Dedifferentiated amniotic fluid mesenchymal stem cell (primary cell): ENCODE measurements around the gene COL19A1.
"Not testable (repeated sequence)": the region's sequence is repeated elsewhere in the genome, so short reads cannot be mapped to it uniquely, and the experiment has no call there.

ENCODE experiments used
- DNase-seq: peaks from one replicate; pipeline ENCODE4 v3.0.0-alpha.2; 2016; ENCODE audit errors: extremely low spot score

The COL19A1 gene

GRCh38 chr6:69866351-69866769, at the start of gene COL19A1:
COL19A1 (plus strand) TSS chr6:69866556; CDS start chr6:69879568, 13,012 bp downstream.
- DNase-seq: no peak

- DNase-seq: no peak
Measured at GRCh38 chr6:69816569-69816968, 49.8 kb upstream of the COL19A1 start.

DNA sequence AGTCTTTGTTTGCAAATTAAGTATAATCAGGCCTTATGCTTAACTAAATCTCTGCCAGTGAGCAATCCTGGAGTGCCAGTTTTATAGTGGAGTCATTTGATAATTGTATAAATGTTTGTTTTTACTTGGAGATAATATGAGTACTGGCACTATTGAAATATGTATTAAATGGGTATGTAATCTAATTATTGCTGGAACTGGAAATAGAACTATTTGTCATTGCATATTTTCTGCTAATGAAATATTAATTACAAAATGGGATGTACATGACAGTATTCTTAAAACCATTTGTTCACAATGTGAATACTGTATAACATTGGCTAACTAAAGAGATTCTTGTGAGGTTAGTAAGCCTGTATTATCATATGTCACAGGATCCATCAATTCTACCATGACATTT, 49.0 kb upstream of the COL19A1 start:
- DNase-seq: no peak

GRCh38 chr6:69818223-69818930, 48.0 kb upstream of the COL19A1 start:
- no peak for DNase-seq

GRCh38 chr6:69819138-69819537, 47.2 kb upstream of the COL19A1 start:
- no peak for DNase-seq

- no peak for DNase-seq
Measured at GRCh38 chr6:69820018-69820417, 46.3 kb upstream of the COL19A1 start.

DNA sequence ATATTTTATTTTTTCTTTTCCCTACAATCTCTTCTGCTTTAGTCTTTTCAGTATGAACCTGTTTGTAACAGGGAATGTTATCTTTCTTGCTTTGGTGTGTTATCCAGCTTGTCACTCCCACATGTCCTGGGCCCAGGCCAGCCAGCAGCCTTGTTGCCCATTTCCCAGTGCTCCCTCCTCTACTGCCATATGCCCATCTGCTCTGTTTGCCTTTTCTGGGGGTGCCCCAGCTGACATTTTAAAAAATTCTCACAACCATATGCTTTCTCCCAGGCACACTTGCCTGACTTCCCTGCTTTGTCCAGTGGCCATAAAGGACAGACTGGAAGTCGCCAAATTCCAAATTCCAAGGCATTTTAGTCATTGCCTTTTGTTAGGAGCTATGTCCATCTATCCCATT, 45.9 kb upstream of the COL19A1 start:
- DNase-seq: no peak

DNA sequence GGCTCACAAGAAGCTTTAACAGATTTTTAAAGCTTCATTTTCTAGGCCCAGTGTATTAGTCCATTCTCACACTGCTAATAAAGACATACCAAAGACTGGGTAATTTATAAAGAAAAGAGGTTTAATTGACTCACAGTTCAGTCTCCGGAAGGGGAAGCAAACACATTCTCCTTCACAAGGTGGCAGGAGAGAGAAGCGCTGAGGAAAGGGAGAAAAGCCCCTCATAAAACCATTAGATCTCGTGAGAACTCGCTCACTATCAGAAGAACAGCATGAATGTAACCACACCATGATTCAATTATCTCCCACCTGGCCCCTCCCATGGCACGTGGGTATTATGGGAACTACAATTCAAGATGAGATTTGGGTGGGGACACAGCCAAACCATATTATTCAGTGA, 42.0 kb upstream of the COL19A1 start:
- DNase-seq: not testable (repeated sequence)

GRCh38 chr6:69825904-69826303, 40.5 kb upstream of the COL19A1 start:
- peak; percentile 52 for DNase-seq

DNA sequence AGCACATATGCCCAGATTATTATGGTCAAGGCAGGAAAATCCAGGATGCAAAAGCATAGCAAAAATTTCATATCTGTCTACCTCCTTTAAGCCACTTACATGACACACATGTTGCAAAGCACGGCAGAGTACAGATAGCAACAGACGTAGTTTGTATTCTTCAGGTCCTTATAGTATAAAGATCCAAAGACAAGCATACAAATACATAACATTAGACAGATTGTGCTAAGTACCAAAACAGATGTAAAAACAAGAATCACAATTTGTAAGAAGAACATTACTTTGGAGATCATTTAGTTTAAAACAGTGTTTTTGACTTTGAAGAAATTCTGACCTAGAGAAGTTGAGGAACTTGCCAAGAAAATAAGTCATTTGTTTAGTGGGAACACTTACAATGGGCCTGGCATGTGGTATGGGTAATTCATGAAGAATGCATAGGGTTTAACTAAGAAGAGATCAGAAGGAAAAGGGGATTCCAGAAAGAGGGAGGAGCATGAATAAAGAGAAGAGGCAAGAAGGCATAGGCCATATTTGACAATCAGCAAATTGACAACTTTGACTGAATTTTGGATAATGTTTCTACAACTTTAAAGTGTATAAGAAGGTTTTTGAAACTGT, 39.0 kb upstream of the COL19A1 start:
- DNase-seq: peak; percentile 76

GRCh38 chr6:69832558-69832957, 33.8 kb upstream of the COL19A1 start:
- DNase-seq: no peak

DNA sequence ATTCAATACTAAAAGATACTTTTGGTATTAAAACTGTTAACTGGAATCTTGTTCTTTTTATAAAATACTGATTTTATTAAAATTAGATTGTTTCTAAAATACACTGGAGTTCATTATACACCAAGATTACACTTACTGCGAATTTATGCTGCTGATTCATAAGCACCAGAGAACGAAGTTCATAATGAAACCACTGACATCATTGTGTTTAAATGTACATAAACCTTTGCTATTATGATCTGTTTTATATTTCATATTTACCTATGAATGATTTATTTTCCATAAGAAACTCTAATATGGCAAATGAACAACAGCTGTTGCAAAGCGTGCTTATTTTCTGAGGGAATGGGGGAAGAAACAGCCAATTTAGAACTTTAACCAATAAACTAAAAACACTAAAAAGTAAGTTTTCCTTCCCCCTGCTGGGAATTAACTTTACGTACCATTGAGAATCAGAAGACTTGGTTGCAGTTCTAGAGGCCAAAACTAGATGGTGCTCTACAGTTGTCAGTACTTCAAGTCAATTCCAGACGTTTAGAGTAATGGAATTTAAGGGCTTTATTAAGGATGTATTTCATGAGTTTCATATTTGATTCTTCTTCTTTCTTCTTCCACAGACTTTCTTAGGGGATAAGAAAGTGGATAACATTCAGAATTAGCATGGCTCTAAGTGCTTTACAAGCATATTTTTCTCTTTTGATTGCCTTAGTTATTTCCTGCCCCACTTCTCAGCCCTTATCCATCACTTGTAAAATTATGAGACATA, 30.8 kb upstream of the COL19A1 start:
- peak; percentile 89 for DNase-seq

GRCh38 chr6:69841862-69842261, 24.5 kb upstream of the COL19A1 start:
- no peak for DNase-seq

- DNase-seq: no peak
Measured at GRCh38 chr6:69843189-69843588, 23.2 kb upstream of the COL19A1 start.

DNA sequence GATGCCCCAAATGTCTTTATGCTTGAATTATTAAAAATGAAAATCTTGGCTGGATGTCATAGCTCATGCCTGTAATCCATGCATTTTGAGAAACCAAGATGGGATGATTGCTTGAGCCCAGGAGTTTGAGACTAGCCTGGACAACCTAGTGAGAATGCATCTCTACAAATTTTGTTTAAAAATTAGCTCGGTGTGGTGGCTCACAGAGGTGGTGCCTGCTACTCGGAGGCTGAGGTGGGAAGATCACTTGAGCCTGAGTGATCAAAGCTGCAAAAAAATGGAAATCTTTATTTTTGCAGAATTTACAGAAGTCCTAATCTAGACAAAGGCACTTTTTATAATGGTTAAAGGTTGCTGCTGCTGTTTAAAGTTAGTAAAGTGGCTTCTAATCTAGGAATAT, 20.0 kb upstream of the COL19A1 start:
- DNase-seq: no peak

- peak; percentile 43 for DNase-seq
Measured at GRCh38 chr6:69846770-69847491, 19.4 kb upstream of the COL19A1 start.

DNA sequence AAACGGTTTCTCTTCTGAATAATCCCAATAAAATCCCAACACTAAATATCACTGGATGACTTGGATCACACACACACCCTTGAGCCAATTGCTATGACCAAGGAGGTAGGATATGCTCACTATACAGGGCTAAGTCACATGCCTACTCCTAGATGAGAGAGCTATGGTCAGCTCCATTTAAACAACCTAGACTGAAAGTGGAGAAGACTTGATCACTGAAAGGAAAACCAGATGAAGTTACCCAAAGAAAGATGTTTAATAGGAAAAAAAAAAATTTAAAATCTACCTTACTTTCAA, 18.9 kb upstream of the COL19A1 start:
- DNase-seq: no peak

DNA sequence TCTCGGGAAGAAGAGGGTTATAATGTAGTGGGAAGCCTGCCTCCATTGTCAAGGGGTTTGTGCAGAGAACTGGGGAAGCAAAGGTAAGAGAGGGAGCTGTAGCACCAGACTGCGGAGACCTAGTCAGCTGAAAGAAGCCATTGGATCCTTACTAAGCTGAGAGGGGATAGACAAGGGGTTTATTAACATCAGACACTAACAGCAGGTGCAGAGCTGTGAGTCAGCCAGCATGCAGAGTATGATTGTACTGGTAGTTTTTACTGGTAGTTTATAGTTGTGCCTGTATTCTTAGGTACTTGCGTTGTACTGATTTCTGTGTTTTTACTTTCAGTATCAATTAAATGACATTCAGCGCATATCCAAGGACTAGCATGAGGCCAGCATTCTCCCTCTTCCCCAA, 17.8 kb upstream of the COL19A1 start:
- no peak for DNase-seq

- no peak for DNase-seq
Measured at GRCh38 chr6:69852706-69853105, 13.7 kb upstream of the COL19A1 start.

DNA sequence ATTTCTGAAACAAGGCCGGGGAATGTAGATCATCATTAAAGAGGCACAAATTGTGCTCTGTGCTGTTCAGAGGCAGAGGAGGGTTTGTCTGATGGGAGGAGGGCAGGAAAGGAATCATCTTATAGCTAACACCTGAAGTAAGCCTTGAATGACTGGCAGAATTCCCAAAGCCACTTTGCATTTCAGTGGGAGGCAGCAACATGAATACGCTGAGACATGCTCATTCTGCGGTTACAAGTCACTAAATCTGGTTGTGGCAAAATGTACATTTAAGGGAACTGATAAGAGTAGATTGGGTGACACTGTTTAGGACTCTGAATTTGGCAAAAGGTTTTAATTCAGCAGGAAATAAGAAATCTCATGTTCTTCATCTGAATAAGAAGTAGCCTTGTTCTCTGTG, 4.4 kb upstream of the COL19A1 start:
- DNase-seq: no peak

- DNase-seq: no peak
Measured at GRCh38 chr6:69863766-69864165, 2.6 kb upstream of the COL19A1 start.

DNA sequence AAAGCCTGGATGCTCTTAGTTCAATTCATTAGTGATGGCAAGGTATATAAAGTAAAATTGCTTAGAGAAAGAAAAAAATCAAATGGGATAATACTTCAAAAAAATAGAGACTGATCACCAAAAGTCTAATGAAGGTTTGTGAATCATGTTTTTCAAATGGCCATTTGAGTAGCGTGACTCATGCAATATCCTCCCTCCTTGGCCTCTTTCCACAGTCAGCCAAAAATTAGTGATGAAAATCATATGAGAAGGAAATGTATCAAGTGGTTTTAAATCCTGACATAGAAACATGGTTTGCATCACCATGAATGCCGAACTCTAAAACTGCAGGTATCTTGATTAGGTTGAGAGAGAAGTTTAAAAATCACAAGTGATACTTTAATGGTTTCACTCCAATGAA, 1.2 kb upstream of the COL19A1 start:
- peak; percentile 89 for DNase-seq
